Middle frontal gyrus (tissue), 1 donor: Measurements from ENCODE around the gene KCNIP1.

Experiments
- DNase-seq: peaks from one replicate; pipeline ENCODE4 v3.0.0-alpha.2; 2015; ENCODE audit warnings: low spot score; ENCODE audit errors: extremely low spot score

The KCNIP1 gene

GRCh38 chr5:170482511-170482910 is 21.3 kb upstream of the KCNIP1 start:
- no peak for DNase-seq

GRCh38 chr5:170483701-170484458 is 19.9 kb upstream of the KCNIP1 start:
- DNase-seq = no peak

- no peak for DNase-seq
These were observed 19.4 kb upstream of the KCNIP1 start for GRCh38 chr5:170484459-170484831.

- DNase-seq = no peak
These were observed 18.8 kb upstream of the KCNIP1 start for GRCh38 chr5:170484847-170485615.

GRCh38 chr5:170485616-170485911 is 18.3 kb upstream of the KCNIP1 start:
- DNase-seq = no peak

- DNase-seq = no peak
These were observed 17.4 kb upstream of the KCNIP1 start for GRCh38 chr5:170486371-170486770.

GRCh38 chr5:170488570-170488969 is 15.2 kb upstream of the KCNIP1 start:
- no peak for DNase-seq

GRCh38 chr5:170489199-170489598 is 14.6 kb upstream of the KCNIP1 start:
- no peak for DNase-seq

- DNase-seq = no peak
These were observed 13.4 kb upstream of the KCNIP1 start for GRCh38 chr5:170490381-170490780.

GRCh38 chr5:170491479-170491878 is 12.3 kb upstream of the KCNIP1 start:
- DNase-seq = no peak

- DNase-seq = no peak
These were observed 10.6 kb upstream of the KCNIP1 start for GRCh38 chr5:170493028-170493820.

- no peak for DNase-seq
These were observed 9.8 kb upstream of the KCNIP1 start for GRCh38 chr5:170494041-170494440.

GRCh38 chr5:170495825-170496661 is 7.8 kb upstream of the KCNIP1 start:
- no peak for DNase-seq

GRCh38 chr5:170496662-170497028 is 7.2 kb upstream of the KCNIP1 start:
- no peak for DNase-seq

GRCh38 chr5:170497311-170498038 is 6.3 kb upstream of the KCNIP1 start:
- no peak for DNase-seq

- no peak for DNase-seq
These were observed 4.9 kb upstream of the KCNIP1 start for GRCh38 chr5:170498811-170499351.

- DNase-seq = no peak
These were observed 4.2 kb upstream of the KCNIP1 start for GRCh38 chr5:170499621-170500020.

- no peak for DNase-seq
These were observed 2.5 kb upstream of the KCNIP1 start for GRCh38 chr5:170501361-170501760.

GRCh38 chr5:170501931-170502330 is 1.9 kb upstream of the KCNIP1 start:
- no peak for DNase-seq

GRCh38 chr5:170504616-170505266 is 921 bp downstream of the KCNIP1 start:
- DNase-seq = no peak
